Pulmonary artery endothelial cell (primary cell): ENCODE results near the gene HSD17B8. TPM values are rescaled to one million over a fixed set of nuclear protein-coding genes. Genes with fewer than 3 reads are reported as not detected.
"Not testable (repeated sequence)": the region's sequence is repeated elsewhere in the genome, so short reads cannot be mapped to it uniquely, and the experiment has no call there.

Experiments
- DNase-seq: peaks from one replicate; pipeline ENCODE4 v3.0.0-alpha.2; 2011; ENCODE audit warnings: low read depth, low spot score
- total RNA-seq: library from RNA; depleted of rRNA; stranded (reverse); fragments of >200 nt; gene quantifications from 2 replicates; pipeline ENCODE4 v1.2.3, GENCODE V29; 2014

HSD17B8 gene
- total RNA-seq, 1 donor from 2014 or later = 8.6 TPM

DNA sequence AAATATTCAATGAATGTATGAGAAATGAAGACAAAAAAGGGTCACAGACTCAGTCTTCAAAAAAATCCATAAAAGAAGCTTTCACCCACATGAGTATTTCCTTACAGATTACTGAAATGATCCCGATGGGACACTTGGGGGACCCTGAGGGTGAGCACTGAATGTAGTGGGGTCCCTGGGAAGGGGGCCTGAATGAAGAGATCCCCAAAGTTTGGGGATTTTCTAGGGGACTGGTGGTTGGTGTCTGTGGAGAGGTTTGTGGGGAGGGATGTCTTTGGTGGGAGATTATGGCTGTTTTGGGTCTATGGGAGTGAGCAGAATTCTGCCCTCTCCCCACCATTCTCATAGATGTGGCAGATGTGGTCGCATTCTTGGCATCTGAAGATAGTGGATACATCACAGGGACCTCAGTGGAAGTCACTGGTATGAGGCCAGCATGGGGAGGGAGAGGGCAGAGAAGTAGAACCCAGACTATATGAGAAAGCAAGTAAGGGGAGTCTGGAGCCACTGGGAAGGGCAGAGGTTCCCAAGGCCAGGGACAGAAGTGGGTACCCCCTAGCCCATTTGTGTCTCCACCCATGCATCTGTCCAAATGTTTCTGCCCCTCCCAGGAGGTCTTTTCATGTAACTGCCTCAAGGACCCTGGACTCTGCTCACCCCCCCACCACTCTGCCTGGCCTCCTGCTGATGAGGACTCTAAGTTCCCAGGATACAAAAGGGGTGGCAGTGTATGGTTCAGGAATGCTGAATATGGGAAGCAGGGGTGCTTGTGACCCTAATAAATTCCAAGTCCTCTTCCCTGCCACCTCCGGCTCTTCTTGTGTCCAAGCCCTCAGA lies 1.8 kb downstream of the HSD17B8 start:
- no peak for DNase-seq

DNA sequence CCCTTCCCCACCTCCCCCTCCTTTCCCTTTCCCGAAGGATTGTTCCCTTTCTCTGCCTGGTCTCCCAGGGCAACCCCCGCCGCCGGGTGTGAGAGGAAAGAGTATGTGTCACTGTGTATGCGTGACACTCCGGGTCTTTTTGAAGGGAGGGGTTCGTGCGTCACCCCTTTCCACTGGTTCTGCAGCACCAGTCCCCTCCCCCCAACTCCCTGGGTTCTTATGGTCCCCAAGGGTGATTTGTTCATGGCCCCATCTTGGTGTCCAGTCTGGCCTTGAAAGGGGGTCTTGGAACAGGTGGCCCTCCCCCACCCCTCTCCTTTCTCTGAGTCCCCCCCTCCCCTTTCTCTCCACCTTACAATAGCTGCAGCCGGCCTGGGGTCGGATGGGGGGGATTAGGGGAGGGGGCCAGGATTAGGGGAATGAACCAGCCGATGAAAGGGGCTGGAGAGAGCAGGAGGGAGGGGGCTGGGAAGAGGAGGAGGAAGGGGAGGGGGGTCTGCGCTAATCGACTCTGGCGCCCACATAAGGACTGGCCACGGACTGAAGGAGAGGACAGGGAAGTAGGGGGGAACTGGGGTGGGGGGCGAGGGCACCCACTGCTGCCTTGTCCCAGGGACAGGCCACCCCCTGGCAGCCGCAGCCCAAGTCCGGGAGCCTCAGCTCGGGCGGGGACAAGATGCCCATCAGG lies 2.6 kb downstream of the HSD17B8 start:
- DNase-seq = no peak

DNA sequence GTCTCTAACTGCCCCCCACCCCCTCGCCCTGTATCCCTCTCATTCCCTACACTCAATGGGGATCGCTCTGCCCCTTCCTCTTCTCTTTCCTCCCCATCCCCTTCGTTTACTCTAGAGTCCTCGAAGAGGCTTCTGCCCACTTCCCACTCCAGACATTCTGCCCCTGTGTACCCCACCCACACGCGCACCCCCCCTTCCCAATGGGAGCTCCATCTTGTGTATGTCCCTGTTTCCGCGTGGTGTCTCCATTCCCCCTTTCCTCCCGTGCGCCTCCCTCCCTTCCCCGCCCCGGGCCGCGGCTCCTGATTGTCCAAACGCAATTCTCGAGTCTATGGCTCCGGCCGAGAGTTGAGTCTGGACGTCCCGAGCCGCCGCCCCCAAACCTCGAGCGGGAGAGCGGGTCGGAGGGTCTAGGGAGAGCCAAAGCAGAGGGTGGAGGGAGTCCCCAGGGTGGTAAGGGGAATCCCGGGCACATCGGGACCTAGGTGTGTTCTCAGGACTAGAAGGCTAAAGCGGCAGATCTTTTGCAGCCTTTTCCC lies 3.2 kb downstream of the HSD17B8 start:
- DNase-seq = no peak

DNA sequence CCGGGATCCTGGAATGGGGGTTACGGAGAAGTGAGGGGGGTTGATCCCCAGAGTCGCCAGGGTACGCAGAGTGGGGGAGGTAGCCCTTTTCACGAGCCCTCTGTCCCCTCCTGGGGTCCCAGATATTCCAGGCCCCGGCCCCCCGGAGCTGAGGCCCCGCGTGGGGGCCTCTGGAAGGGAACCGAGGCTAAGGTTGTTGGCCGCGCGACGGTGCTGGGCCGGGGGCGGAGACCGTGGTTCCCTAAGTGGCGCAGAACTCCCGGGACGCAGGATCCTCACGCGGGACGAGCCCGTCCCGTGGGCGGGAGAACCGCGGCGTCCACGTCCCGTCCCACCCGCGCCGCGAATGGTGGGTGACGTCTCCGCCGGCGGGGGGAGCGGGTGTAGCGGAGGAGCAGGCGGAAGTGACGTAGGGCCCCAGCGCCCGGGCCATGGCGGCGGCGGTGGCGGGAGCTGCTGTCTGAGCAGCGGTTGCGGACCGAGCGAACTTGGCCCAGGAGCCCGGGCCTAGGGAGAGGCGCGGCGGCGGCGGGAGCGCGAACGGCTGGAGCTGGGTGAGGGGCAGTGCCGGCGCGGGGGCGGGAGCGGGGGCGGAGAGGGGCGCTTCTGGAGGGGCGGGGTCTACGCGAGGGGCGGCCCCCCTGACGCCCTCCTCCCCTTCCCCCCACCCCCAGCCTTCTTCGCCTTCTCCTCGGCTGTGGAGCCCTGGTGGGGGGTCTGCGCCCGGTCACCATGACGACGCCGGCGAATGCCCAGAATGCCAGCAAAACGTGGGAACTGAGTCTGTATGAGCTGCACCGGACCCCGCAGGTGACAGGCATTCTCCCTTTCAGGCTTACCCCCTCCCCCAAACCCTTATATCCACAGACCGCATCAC lies 3.9 kb downstream of the HSD17B8 start, which contains the start of gene RING1:
RING1 (plus strand) TSS at position 410 of the 877 bp plus-strand sequence; CDS start at position 733, 323 bp downstream.
- DNase-seq = no peak

DNA sequence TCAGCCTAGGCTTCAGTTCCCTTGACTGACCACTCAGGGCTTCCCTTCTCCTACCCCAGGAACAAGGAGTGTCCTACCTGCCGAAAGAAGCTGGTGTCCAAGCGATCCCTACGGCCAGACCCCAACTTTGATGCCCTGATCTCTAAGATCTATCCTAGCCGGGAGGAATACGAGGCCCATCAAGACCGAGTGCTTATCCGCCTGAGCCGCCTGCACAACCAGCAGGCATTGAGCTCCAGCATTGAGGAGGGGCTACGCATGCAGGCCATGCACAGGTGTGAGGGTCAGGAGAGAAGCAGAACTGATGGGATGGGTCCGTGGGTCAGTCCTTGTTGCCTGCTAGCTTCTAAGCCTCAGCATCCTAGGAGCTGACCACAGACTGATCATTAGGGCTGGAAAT lies 5.4 kb downstream of the HSD17B8 start:
- no peak for DNase-seq

DNA sequence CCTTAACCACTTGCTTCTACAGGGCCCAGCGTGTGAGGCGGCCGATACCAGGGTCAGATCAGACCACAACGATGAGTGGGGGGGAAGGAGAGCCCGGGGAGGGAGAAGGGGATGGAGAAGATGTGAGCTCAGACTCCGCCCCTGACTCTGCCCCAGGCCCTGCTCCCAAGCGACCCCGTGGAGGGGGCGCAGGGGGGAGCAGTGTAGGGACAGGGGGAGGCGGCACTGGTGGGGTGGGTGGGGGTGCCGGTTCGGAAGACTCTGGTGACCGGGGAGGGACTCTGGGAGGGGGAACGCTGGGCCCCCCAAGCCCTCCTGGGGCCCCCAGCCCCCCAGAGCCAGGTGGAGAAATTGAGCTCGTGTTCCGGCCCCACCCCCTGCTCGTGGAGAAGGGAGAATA lies 6.7 kb downstream of the HSD17B8 start:
- no peak for DNase-seq

DNA sequence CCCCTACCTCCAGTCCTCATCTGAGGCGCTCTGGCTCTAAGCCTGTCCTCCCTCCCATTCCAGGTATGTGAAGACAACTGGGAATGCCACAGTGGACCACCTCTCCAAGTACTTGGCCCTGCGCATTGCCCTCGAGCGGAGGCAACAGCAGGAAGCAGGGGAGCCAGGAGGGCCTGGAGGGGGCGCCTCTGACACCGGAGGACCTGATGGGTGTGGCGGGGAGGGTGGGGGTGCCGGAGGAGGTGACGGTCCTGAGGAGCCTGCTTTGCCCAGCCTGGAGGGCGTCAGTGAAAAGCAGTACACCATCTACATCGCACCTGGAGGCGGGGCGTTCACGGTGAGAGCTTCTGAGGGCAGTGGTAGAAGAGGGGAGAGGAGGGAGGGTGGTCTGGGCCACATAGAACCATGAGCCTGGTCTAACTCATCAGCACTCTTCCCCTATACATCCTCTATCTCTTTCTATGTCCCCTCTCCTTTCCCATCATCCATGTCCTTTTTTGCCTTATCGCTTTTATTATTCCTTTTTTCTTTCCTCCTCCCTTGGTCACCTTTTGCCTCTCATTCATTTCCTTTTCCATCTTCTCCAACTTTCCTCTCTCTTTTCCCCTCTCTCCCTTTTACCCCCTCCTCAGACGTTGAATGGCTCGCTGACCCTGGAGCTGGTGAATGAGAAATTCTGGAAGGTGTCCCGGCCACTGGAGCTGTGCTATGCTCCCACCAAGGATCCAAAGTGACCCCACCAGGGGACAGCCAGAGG lies 7.4 kb downstream of the HSD17B8 start:
- no peak for DNase-seq

DNA sequence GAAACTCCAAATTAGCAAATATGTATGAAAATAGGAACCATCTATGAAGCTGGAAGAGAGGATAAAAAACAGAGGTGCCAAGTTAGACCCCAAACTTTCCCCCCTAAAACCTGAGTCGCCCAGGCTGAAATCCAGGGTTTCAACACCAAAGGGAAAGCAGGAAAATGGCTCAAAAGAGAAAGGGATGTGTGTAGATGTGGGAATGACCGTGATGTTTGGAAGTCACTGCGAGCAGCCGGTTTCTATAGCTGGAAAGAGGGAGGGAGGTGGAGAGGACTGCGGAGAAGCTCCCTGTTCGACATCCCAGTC lies 8.4 kb downstream of the HSD17B8 start:
- no peak for DNase-seq

DNA sequence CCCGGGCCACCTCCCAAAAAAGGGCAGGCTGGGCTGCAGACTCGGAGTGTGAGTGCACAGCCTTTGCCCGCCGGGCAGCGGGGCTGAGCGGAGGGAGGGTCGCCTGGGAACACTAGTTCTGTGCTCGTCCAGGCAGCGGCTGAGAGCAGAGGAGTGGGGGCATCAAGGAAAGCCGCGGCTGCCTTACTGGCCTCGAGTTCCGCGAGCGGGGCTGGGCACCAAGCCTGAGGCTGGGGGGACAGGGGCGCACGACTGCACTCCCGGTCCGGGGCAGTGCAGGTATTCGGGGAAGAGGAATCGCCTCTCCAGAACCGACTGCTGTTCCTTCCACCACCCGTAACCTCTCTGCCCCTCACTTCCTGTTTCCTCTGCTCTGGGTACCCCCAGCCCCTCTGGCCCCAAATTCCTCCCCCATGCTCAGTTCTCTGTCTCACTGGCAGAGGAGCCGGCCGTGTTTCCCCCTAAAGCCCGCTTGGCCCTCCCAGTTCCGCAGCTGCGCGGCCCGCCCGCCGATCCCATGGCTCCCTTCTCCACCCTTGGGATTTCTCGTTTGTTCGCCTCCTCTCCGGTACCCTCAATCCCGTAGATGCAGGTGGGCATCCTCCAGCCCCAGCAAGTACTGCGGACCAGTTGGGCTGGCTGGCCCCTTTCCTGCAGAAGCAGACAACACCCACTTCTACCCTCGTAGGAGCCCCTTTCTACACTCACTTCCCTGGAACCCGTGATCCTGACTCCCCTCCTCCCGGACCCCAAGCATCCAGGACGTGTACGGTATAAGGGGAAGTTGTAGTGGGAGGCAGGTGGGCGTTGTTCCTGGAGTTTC lies 8.9 kb downstream of the HSD17B8 start:
- no peak for DNase-seq

DNA sequence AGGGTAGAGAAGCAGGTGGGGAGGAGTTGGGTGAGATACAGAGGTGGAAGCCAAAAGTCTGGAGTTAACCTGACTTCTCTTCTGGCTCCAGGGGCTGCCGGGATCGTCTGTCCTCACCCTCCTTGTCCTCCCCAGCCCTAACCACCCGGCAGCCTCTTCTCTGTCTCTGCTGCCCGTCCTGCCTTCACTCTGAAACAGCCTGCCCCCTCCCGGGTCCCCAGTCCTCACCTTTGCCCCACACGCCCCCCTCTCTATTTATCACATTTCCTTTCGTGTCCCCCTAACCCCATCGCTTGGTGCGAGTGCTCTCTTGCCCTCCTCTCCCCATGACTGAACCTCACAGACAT lies 9.5 kb downstream of the HSD17B8 start:
- DNase-seq = no peak

DNA sequence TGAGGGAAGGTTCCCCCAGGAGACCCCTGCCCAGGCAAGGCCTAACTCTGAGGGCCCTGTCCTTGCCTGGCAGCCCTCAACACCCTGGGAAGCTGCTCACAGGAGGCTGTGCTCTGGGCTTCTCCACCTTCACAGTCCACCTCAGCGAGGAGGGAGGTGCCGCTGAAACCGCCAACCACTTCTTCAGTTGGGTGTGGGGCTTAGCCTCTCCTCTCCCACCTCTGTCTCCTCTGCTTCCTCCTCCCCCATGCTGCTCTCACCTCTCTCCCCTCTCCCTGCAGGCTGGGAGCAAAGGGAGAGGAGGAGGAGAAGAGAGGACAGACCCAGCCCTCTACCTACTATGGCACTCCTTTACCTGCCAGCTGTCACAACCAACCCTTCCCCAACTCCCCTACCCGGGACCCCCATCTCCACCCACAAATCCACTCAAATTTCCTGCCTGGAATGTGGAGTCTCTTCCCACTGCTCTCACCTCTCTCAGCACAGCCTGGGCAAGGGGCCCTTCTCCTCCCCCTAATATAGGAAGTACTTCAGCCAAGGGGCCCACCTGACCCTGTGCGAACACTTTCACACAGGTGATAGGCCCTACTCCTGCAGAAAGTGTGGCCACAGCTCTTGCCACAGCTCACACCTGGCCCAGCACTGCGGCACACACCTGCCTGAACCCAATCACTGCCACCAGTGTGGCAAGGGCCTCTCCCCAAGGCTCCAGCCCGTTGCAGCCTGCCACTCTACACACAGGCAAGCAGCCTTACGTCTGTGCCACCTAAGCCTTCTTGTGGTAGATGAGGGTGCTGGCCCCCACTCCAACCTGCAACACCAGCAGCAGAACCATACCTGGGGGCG lies 11.0 kb downstream of the HSD17B8 start:
- no peak for DNase-seq

DNA sequence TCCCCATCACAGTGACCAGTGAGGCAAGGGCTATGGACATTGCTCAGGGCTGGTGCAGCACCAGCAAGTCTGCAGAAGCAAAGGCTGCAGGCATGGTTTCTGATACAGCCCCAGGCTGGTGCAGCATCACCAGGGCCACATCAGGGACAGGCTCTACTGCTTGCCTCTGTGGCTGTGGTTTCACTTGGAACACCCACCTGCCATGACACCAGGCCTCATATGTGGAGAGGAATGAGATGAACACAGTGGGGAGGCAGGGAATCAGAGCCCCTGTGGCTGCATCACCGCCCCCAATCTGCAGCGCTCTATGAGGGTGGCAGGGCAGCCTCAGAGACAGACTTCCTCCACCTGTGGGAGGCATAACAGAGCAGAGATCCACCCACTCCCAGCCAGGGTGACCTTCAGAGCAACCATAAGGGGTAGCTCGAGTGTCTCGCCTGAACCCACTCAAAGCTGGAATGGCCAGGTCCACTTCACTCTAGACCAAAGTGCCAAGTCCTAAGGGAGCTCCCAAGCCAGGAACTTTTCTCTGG lies 11.7 kb downstream of the HSD17B8 start:
- DNase-seq = no peak

DNA sequence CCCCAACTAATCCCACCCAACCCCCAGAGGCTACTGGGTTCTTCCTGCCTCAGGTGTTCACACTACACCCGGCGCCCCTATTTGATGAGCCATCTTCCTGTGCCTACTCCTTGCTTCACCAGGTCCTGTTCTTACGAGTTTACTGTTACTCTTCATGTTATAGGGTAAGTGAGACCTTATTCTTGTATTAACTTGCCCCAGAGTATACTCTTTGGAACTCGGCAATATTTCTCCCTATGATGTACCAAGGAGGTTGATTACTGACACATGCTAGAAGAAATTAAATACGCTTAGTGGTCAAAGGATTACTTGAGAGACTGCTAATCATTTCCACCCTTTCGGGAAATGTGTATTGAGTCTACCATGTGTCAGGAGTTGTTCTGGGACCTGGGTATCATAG lies 12.8 kb downstream of the HSD17B8 start:
- DNase-seq = no peak

DNA sequence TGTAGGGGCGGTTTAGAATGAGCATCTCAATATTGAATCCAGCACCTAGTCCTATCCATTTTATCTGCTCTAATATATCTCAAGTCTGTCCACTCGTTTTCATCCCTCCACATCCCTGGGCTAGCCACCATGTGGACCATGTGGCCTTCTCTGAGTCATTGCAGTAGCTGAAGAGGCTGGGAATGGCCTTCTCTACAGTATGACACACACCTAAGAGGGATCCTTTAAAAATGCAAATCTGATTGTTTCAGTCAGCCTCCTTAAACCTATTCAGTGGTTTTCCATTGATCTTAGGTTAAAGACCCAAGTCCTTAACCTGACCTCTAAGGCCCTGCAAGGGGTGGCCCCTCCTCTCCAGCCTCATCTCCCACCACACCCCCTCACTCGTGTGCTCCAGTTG lies 13.2 kb downstream of the HSD17B8 start:
- no peak for DNase-seq

DNA sequence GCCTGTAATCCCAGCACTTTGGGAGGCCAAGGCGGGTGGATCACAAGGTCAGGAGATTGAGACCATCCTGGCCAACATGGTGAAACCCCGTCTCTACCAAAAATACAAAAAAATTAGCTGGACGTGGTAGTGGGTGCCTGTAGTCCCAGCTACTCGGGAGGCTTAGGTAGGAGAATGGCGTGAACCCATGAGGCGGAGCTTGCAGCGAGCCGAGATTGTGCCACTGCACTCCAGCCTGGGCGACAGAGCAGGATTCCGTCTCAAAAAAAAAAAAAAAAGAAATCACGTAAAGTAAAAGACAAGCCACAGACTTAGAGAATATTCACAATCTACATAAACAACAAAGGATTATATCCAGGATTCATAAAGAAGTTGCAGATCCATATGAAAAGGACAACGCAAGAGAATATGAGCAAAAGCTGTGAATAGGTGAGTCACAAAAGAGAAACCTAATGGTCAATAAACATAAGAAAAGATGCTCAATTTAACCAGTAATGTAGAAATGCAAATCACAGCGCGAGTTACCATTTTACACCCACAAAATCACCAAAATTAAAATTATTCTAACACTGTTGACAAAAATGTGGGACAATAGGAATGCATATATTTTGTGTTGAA lies 22.2 kb downstream of the HSD17B8 start:
- DNase-seq = not testable (repeated sequence)

DNA sequence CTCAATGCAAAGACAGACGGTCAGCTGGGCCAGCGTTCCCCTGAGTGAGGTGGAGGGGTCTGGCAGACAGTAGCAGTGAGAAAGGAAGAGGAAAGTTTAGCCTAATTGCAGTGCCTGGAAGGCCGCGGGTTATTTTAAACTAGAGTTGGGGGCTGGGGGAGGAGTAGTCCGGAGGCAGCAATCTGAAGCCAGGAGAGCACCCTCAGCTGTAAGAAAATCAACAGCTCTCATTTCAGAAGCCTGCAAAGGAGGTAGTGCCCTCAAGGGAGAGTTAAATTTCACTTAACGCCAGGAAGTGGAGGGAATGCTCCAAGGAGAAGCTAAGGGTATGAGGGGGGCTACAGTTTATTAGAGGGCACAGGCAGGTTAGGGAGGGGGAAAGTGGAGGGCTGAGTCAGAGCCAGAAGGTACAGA lies 30.8 kb downstream of the HSD17B8 start:
- DNase-seq = no peak

DNA sequence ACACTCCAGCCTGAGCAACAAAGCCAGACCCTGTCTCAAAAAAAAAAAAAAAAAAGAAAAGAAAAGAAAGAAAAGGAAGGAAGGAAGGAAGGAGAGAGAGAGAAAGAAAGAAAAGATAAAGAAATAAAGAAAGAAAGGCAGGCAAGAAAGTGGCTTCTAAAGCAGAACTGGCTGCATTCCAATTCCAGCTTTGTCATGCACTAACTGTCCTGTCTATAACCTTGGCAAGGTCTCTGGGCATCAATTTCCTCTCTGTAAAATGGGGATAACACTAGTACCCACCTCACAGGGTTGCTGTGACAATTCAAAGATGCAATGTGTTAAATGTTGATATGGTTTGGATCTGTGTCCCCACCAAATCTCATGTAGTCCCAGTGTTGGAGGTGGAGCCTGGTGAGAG lies 31.9 kb downstream of the HSD17B8 start:
- DNase-seq = no peak

DNA sequence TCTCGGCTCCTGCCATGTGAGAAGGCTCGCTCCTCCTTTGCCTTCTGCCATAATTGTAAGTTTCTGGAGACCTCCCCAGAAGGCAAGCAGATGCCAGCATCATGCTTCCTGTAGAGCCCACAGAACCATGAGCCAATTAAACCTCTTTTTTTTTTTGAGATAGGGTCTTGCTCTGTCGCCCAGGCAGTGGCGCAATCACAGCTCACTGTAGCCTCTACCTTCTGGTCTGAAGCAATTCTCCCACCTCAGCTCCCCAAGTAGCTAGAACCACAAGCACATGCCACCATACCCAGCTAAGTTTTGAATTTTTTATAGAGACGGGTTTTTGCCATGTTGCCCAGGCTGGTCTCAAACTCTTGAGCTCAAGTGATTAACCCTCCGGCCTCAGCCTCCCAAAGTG lies 32.4 kb downstream of the HSD17B8 start:
- no peak for DNase-seq

DNA sequence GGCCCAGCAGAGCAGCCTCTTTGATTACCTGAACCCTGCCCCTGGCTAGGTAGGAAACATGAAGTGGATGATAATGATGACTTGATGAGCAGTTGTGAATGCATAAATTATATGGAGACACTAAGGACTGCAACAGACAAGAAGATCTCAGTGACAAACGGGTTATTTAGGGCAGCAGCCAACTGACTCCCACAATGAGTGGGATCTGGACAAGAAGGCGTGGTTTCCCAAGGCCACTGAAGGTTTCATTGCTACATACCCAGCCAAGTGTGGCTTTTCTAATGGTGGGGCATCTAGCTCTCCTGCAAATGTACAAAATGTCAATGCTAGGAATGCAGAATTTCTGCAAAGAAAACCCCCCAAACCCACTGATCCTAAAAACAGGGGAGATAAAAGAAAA lies 33.3 kb downstream of the HSD17B8 start:
- DNase-seq = no peak
